HG03442 (cell line): ENCODE results near the gene PDE9A.

Experiments
- ATAC-seq: cut with Tn5 transposase; IDR thresholded peaks from one replicate; pipeline ENCODE4 v1.9.1; 2021; ENCODE audit warnings: mild to moderate bottlenecking, moderate library complexity; ENCODE audit not compliant: unreplicated experiment

The PDE9A gene

GRCh38 chr21:42641311-42642218 is 11.9 kb upstream of the PDE9A start:
- ATAC-seq = no peak

DNA sequence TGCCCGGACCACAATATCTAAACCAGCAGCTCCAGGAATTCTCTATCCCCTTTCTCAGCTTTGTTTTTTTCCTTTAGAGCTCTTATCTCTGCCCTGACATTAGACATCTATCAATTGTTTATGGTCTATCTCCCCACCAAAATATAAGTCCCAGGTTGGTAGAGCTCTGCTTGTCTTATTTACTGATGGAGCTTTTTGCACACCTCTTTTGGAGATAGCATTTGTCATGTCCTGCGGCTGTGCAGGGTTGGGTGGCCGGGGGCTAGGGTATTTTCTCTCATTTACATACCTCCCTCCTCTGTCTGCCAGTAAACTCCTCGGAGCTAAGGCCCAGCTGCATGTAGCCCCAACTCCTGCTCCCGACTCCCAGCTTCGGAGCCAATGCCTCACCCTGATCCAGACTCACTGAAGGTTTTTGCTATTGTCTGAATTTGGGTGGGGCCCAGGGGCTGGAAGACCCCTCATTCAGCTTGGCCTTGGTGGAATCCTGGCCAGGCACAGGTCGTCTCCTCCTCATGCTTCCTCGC is 11.1 kb upstream of the PDE9A start:
- no peak for ATAC-seq

GRCh38 chr21:42644223-42645208 is 8.9 kb upstream of the PDE9A start:
- no peak for ATAC-seq

- no peak for ATAC-seq
Measured at GRCh38 chr21:42645211-42646075, 8.0 kb upstream of the PDE9A start.

GRCh38 chr21:42646076-42646825 is 7.2 kb upstream of the PDE9A start:
- ATAC-seq = no peak

- no peak for ATAC-seq
Measured at GRCh38 chr21:42646836-42647235, 6.6 kb upstream of the PDE9A start.

DNA sequence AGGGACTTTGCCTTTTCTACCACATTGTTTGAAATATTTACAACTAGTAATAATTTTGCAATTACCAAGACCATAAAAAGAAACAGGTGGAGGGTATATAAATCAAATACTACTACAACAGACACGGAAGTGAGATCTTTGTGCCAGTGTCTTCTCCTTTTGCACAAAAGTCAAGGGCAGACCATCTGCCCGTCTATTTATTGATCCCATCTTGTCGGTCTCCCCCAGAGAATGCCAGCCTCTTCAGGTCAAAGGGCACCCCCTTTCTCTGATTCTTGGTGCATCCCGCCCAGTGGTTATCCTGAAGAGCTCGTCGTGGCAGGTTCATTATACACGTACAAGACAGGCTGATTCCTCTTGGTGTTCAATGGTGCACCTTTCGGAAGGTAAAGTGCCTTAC is 4.8 kb upstream of the PDE9A start:
- ATAC-seq = no peak

DNA sequence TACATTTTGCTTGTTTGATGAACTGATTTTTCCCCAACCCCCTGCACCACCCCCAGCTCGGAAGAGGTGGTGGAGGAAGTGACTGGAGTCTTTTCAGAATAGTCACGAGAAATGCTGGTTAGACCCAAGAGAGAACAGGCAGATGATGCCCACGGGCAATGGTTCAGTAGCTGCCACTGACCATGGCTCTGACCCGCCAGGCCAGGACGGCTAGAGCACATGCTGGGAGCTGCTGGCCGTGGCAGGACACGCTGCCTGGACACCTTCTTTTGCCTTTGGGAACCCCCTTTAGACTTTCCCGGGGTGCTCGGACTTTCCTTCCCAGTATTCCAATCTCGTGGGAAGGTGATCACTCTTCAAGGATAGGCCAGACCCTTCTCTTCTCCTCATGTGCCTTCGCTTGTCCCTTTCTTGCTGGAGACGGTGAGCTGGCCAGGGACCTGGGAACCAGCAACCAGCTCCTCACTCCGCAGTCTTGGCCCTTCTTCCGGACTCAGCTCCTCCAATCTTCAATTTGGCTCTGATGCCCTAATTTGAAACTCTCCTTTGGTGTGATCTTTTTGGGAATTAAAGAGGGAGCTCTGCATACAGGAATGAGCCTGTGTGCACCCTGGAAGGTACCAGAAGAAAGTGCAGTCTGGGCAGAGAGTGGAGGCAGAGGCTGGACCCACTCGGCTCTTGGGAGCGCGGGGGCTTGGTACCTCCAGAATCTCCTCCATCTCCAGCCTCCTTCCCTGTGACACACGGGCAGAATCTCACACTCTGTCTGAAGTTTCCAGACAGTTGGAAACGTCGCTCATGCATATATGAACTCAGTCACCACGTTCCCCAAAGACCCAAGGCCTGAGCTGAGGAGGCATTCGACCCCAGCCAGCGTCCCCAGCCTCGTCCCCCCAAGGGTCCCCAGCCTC is 4.0 kb upstream of the PDE9A start:
- ATAC-seq = no peak

DNA sequence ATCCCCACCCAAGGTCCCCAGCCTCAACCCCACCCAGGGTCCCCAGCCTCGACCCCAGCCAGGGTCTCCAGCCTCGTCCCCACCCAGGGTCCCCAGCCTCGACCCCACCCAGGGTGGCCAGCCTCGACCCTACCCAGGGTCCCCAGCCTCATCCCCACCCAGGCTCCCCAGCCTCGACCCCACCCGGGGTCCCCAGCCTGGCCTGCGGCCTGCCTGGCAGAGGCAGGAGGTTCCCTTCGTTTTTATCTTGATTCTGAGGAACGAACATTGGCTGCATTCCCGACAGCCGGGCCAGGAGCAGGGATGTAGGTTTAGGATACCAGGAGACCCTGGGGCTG is 3.4 kb upstream of the PDE9A start:
- no peak for ATAC-seq

- no peak for ATAC-seq
Measured at GRCh38 chr21:42650441-42651421, 2.7 kb upstream of the PDE9A start.

- ATAC-seq = no peak
Measured at GRCh38 chr21:42651515-42652401, 1.7 kb upstream of the PDE9A start.

GRCh38 chr21:42652527-42653230 is 742 bp upstream of the PDE9A start:
- ATAC-seq = no peak

DNA sequence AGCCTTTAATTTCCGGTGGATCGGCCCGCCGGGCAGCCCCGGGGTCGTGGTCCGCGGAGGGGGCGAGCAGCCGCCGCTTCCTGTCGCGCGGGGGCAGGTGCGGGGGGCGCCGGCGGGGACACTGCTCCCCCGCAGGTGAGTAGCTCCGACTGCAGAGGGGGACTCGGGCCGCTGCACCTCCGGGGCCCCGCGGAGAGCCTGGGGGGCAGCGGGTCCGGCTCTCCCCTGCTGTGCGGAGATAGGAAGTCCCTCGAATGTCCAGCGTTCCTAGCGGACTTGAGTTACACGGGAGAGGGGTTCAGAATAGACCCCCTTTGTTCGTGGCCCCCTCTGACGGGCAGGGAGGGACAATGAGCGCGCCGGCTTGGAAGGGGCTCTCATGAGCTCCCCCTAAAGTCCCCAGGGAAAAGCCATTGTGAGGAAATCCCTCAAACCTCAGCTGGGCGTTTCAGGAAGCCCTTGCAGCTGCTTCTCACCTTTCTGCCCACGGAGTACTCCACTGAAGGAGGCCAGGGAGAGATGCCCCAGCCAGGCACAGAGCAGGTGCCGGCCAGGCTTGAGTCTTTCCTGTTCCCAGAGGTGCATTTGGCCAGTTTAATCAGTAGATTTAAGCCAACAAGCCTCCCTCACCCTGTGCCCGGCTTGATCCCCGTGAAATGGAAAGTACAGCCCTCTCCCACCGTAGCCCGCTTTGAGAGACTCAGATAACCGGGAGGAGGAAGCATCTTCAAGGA is 925 bp downstream of the PDE9A start:
- no peak for ATAC-seq

- ATAC-seq = no peak
Measured at GRCh38 chr21:42654913-42655795, 1.7 kb downstream of the PDE9A start.
